Right lobe of liver (tissue), 4 donors: ENCODE results near the gene TSNAX.

Experiments
- POLR2A ChIP-seq: fragments of 450-650 bp; IDR thresholded peaks from one replicate; pipeline ENCODE4 v1.6.1; 2017; ENCODE audit warnings: antibody characterized with exemption, mild to moderate bottlenecking
- TF ChIP-seq, protein P1 (sequence below), 4 donors: fragments of 200-600 bp in 3 of 4; fragments of 450-650 bp in 1 of 4; IDR thresholded peaks; one replicate each; pipeline versions ENCODE4 v1.5.1 to v1.8.0; 2016 to 2022; ENCODE audit warnings: antibody characterized with exemption in 4 of 4, mild to moderate bottlenecking in 2 of 4
- donor health status: DM: no; HTN: no; CAD: no.
- donor health status: DM: no; HTN: no; CAD: no.
- donor health status: DM: no; HTN: yes; CAD: no.

DNA sequence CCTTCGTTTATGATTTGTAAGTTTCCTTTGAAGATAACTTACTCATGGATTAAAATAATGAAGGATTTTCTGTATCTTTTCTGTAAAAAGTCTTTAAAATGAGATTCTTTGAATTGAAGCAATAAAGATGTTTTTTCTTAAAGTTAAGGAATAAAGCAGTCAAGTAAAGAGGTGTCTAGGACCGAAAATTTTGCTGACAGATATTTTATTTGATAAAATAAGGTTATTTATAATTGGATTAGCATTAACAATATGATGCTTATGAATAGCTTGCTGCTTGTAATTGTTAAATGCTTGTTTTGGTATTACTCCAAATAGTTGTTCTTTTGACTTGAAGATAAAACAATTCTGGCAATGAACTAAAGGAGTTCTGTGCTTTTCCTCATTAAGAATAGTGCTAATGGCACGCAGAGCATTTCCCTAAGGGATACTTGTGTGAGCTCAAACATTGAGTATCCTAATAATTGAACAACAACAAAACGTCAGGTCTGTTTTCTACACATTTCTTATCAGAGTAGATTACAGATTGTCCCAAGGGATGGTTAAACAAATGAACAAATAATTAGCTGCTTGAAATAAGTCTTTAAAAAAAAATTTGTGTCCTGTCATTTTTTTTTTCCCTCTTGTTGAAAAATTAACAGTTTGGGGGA, 16.6 kb downstream of the TSNAX start:
- TF ChIP-seq, protein P1, sequence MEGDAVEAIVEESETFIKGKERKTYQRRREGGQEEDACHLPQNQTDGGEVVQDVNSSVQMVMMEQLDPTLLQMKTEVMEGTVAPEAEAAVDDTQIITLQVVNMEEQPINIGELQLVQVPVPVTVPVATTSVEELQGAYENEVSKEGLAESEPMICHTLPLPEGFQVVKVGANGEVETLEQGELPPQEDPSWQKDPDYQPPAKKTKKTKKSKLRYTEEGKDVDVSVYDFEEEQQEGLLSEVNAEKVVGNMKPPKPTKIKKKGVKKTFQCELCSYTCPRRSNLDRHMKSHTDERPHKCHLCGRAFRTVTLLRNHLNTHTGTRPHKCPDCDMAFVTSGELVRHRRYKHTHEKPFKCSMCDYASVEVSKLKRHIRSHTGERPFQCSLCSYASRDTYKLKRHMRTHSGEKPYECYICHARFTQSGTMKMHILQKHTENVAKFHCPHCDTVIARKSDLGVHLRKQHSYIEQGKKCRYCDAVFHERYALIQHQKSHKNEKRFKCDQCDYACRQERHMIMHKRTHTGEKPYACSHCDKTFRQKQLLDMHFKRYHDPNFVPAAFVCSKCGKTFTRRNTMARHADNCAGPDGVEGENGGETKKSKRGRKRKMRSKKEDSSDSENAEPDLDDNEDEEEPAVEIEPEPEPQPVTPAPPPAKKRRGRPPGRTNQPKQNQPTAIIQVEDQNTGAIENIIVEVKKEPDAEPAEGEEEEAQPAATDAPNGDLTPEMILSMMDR (IDR thresholded peaks at IDR 0.05) = no peak
- TF ChIP-seq POLR2A = no peak
